ENCODE data around the gene VRK2.

DNA sequence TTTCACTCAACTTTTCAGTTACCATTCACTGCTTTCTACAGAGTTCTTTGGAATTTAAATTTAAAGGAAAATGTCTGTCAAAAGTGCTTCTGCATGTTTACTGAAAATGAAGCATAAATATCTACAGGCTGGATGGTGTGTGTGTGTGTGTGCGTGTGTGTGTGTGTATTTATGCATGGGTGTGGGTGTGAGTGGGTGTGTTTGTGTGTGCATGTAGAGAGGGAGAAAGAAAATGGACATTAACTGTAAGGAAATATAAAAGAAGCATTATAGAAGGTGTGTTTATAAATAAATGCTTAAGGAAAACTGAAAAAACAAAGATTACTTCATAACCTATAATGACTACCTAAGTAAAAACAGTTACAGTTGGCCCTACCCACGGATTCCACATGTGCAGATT lies 151.3 kb downstream of the VRK2 start:
- TF ChIP-seq, protein P1, sequence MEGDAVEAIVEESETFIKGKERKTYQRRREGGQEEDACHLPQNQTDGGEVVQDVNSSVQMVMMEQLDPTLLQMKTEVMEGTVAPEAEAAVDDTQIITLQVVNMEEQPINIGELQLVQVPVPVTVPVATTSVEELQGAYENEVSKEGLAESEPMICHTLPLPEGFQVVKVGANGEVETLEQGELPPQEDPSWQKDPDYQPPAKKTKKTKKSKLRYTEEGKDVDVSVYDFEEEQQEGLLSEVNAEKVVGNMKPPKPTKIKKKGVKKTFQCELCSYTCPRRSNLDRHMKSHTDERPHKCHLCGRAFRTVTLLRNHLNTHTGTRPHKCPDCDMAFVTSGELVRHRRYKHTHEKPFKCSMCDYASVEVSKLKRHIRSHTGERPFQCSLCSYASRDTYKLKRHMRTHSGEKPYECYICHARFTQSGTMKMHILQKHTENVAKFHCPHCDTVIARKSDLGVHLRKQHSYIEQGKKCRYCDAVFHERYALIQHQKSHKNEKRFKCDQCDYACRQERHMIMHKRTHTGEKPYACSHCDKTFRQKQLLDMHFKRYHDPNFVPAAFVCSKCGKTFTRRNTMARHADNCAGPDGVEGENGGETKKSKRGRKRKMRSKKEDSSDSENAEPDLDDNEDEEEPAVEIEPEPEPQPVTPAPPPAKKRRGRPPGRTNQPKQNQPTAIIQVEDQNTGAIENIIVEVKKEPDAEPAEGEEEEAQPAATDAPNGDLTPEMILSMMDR (conservative IDR thresholded peaks at IDR 0.05; ENCODE audit: low read depth, low read length) = no peak
- no peak for TF ChIP-seq EZH2 (IDR thresholded peaks at IDR 0.05; ENCODE audit: low read length, unreplicated experiment)
